Esophagus squamous epithelium (tissue), 5 donors: Measurements from ENCODE around the gene PARD3B. TPM values are rescaled to one million over a fixed set of nuclear protein-coding genes. Genes with fewer than 3 reads are reported as not detected.

Experiments
- DNase-seq: peaks from one replicate; lab custom pipeline; 2025; lab: John Stamatoyannopoulos, UW
- H3K27ac ChIP-seq, 4 donors: fragments of 200-600 bp; sonication (generic); one replicate each; pipeline ENCODE4 v1.5.1; 2016 to 2019; ENCODE audit warnings: mild to moderate bottlenecking in 1 of 4
- H3K27me3 ChIP-seq, 4 donors: fragments of 200-600 bp; sonication (generic); 1 replicate in 3 of 4; 2 replicates in 1 of 4; pipeline versions ENCODE4 v1.5.1 to v1.6.0; 2017 to 2021; ENCODE audit warnings: antibody characterized with exemption in 1 of 4
- H3K36me3 ChIP-seq, 3 donors: fragments of 200-600 bp; sonication (generic); one replicate each; pipeline ENCODE4 v1.5.1; 2016 to 2019
- H3K4me1 ChIP-seq, 3 donors: fragments of 200-600 bp; sonication (generic); one replicate each; pipeline ENCODE4 v1.5.1; 2017 to 2019
- H3K4me3 ChIP-seq, 4 donors: fragments of 200-600 bp; sonication (generic); 1 replicate in 3 of 4; 2 replicates in 1 of 4; pipeline ENCODE4 v1.5.1; 2016 to 2019; ENCODE audit warnings: mild to moderate bottlenecking in 2 of 4, moderate library complexity in 1 of 4
- H3K9me3 ChIP-seq, 3 donors: fragments of 200-600 bp; sonication (generic); one replicate each; pipeline ENCODE4 v1.5.1; 2016 to 2019
- CTCF ChIP-seq, 6 experiments: fragments of 450-650 bp in 4 of 6; fragments of 200-600 bp in 2 of 6; sonication (generic) in 2 of 6; IDR thresholded peaks; one replicate each; pipeline ENCODE4 v1.5.1; 2016 to 2019; ENCODE audit warnings: antibody characterized with exemption in 6 of 6, mild to moderate bottlenecking in 4 of 6, moderate library complexity in 4 of 6
- POLR2A ChIP-seq, 4 donors: fragments of 450-650 bp; IDR thresholded peaks; one replicate each; pipeline ENCODE4 v1.6.1; 2017; ENCODE audit warnings: antibody characterized with exemption in 4 of 4, mild to moderate bottlenecking in 4 of 4, moderate library complexity in 3 of 4
- WGBS, 2 donors: methylation state at CpG; one replicate each; pipeline ENCODE4 v1.1.5; 2018; 5-methylcytosine and 5-hydroxymethylcytosine counted together
- intact Hi-C: fragments of 100-400 bp; cut with DNase I; formaldehyde crosslinking; loops from one replicate; pipeline ENCODE4 v1.15.0; 2022
- total RNA-seq, 4 donors: library from RNA; depleted of rRNA; stranded (reverse); fragments of >200 nt; gene quantifications; one replicate each; pipeline ENCODE4 v1.1.0, GENCODE V29; 2016
- donor health status: DM: yes; HTN: yes; CAD: no.

Gene PARD3B
- total RNA-seq, 4 donors from 2014 or later = 2.4 to 15.8 (median 4.3) TPM

GRCh38 chr2:204796581-204796980 lies 251.3 kb downstream of the PARD3B start:
- TF ChIP-seq POLR2A (IDR thresholded peaks at IDR 0.05) (no peak), CTCF (IDR thresholded peaks at IDR 0.05) (no peak)
- WGBS, 2 donors = 80 to 90% methylated on average over 4 of the region's 4 CpGs

GRCh38 chr2:204799791-204800190 lies 254.5 kb downstream of the PARD3B start:
- no peak overlapping the region for H3K4me3 ChIP-seq

More at GRCh38 chr2:204796581-204796980, 251.3 kb downstream of the PARD3B start:
- no peaks in the 10 kb centered on the region for H3K27me3 ChIP-seq
- DNase-seq = no peak
- intact Hi-C loops = no loop called here
- H3K27ac ChIP-seq = no peak overlapping the region
- no peaks in the 10 kb centered on the region for H3K4me1 ChIP-seq
- no peaks in the 10 kb centered on the region for H3K9me3 ChIP-seq
- H3K36me3 ChIP-seq = no peaks in the 10 kb centered on the region
- H3K4me3 ChIP-seq = no peak overlapping the region

GRCh38 chr2:204808494-204808893 lies 263.2 kb downstream of the PARD3B start:
- DNase-seq = no peak
- intact Hi-C loops = no loop called here
- no peaks in the 10 kb centered on the region for H3K36me3 ChIP-seq
- H3K27ac ChIP-seq = no peak overlapping the region
- H3K9me3 ChIP-seq = peaks cover 0 to 4% (median 0%) of the 10 kb centered on the region in 3 donors
- no peaks in the 10 kb centered on the region for H3K4me1 ChIP-seq
- no peaks in the 10 kb centered on the region for H3K27me3 ChIP-seq
- TF ChIP-seq CTCF (IDR thresholded peaks at IDR 0.05) (no peak), POLR2A (IDR thresholded peaks at IDR 0.05) (no peak)
- no peak overlapping the region for H3K4me3 ChIP-seq

More at GRCh38 chr2:204799791-204800190, 254.5 kb downstream of the PARD3B start:
- TF ChIP-seq CTCF (IDR thresholded peaks at IDR 0.05) = no peak
- TF ChIP-seq POLR2A (IDR thresholded peaks at IDR 0.05) = no peak
- no peak overlapping the region for H3K27ac ChIP-seq
- 68 to 73% methylated on average over 2 of the region's 2 CpGs for WGBS, 2 donors
- H3K36me3 ChIP-seq = no peaks in the 10 kb centered on the region
- H3K9me3 ChIP-seq = no peaks in the 10 kb centered on the region
- no peaks in the 10 kb centered on the region for H3K4me1 ChIP-seq
- no peaks in the 10 kb centered on the region for H3K27me3 ChIP-seq
- intact Hi-C loops = no loop called here
- no peak for DNase-seq

- Histone ChIP-seq H3K4me3 (no peak overlapping the region), H3K4me1 (no peaks in the 10 kb centered on the region), H3K36me3 (no peaks in the 10 kb centered on the region), H3K9me3 (no peaks in the 10 kb centered on the region), H3K27me3 (no peaks in the 10 kb centered on the region), H3K27ac (no peak overlapping the region)
- intact Hi-C loops = no loop called here
- TF ChIP-seq CTCF (IDR thresholded peaks at IDR 0.05) = no peak
- no peak for TF ChIP-seq POLR2A (IDR thresholded peaks at IDR 0.05)
- WGBS, 2 donors = 69 to 77% methylated on average over 3 to 5 of the region's 5 CpGs
- no peak for DNase-seq
These were observed 279.6 kb downstream of the PARD3B start for GRCh38 chr2:204824751-204825453.

- 78 to 88% methylated on average over 5 of the region's 5 CpGs for WGBS, 2 donors
- no peak for DNase-seq
- H3K36me3 ChIP-seq = no peaks in the 10 kb centered on the region
- H3K4me1 ChIP-seq = no peaks in the 10 kb centered on the region
- TF ChIP-seq POLR2A (IDR thresholded peaks at IDR 0.05) (no peak), CTCF (IDR thresholded peaks at IDR 0.05) (no peak)
- H3K27ac ChIP-seq = no peak overlapping the region
- no peaks in the 10 kb centered on the region for H3K27me3 ChIP-seq
- intact Hi-C loops = no loop called here
- no peaks in the 10 kb centered on the region for H3K9me3 ChIP-seq
- H3K4me3 ChIP-seq = no peak overlapping the region
These were observed 280.4 kb downstream of the PARD3B start for GRCh38 chr2:204825681-204826080.
